H9 (cell line): ENCODE results near the gene STX8. TPM values are rescaled to one million over a fixed set of nuclear protein-coding genes. Genes with fewer than 3 reads are reported as not detected.

Experiments used
- DNase-seq: peaks from one replicate; pipeline ENCODE4 v3.0.0-alpha.2; 2017
- H2AFZ ChIP-seq: one replicate; pipeline ENCODE4 v1.6.1; 2013; ENCODE audit warnings: mild to moderate bottlenecking, low read length, control low read depth, moderate library complexity
- H2AK5ac ChIP-seq: 2 replicates; pipeline ENCODE4 v1.6.1; 2013; ENCODE audit warnings: low read length, control low read depth, mixed read lengths; ENCODE audit not compliant: insufficient read length
- H2BK120ac ChIP-seq: one replicate; pipeline ENCODE4 v1.6.1; 2013; ENCODE audit warnings: low read depth, mild to moderate bottlenecking, low read length, control low read depth, inconsistent platforms; ENCODE audit not compliant: poor library complexity, severe bottlenecking
- H2BK12ac ChIP-seq: 2 replicates; pipeline ENCODE4 v1.6.1; 2013; ENCODE audit warnings: low read length, control low read depth, mixed read lengths, low read depth; ENCODE audit not compliant: insufficient read length
- H2BK15ac ChIP-seq: 2 replicates; pipeline ENCODE4 v1.6.1; 2013; ENCODE audit warnings: low read depth, low read length, control low read depth
- H2BK20ac ChIP-seq: one replicate; pipeline ENCODE4 v1.6.1; 2013; ENCODE audit warnings: low read depth, mild to moderate bottlenecking, low read length, control low read depth, inconsistent platforms; ENCODE audit not compliant: poor library complexity, severe bottlenecking
- H2BK5ac ChIP-seq: 2 replicates; pipeline ENCODE4 v1.6.1; 2013; ENCODE audit warnings: low read length, control low read depth, mixed read lengths; ENCODE audit not compliant: insufficient read length
- H3K14ac ChIP-seq: 2 replicates; pipeline ENCODE4 v1.6.1; 2013; ENCODE audit warnings: low read length, control low read depth; ENCODE audit not compliant: insufficient read depth
- H3K18ac ChIP-seq: 2 replicates; pipeline ENCODE4 v1.6.1; 2013; ENCODE audit warnings: low read depth, mild to moderate bottlenecking, mixed read lengths, low read length, control low read depth; ENCODE audit not compliant: insufficient read length
- H3K23ac ChIP-seq: 2 replicates; pipeline ENCODE4 v1.6.1; 2013; ENCODE audit warnings: low read length, control low read depth, mixed read lengths, low read depth; ENCODE audit not compliant: insufficient read length
- H3K23me2 ChIP-seq: 2 replicates; pipeline ENCODE4 v1.6.1; 2013; ENCODE audit warnings: low read depth, mild to moderate bottlenecking, mixed read lengths, low read length, control low read depth; ENCODE audit not compliant: insufficient read length, poor library complexity, severe bottlenecking
- H3K27ac ChIP-seq: 2 replicates; pipeline ENCODE4 v1.5.1; 2013; ENCODE audit warnings: low read length, control low read depth, mixed read lengths, low read depth; ENCODE audit not compliant: insufficient read length
- H3K27me3 ChIP-seq: 2 replicates; pipeline ENCODE4 v1.6.1; 2013; ENCODE audit warnings: low read length, control low read depth, inconsistent platforms; ENCODE audit not compliant: insufficient read depth
- H3K4ac ChIP-seq: 2 replicates; pipeline ENCODE4 v1.6.1; 2013; ENCODE audit warnings: low read depth, mild to moderate bottlenecking, control low read depth, inconsistent platforms, low read length, moderate library complexity
- H3K4me1 ChIP-seq: 2 replicates; pipeline ENCODE4 v1.6.1; 2013; ENCODE audit warnings: low read length, control low read depth, inconsistent platforms; ENCODE audit not compliant: insufficient read depth
- H3K4me2 ChIP-seq: 2 replicates; pipeline ENCODE4 v1.6.1; 2013; ENCODE audit warnings: low read length, control low read depth, mixed read lengths; ENCODE audit not compliant: insufficient read length, insufficient read depth
- H3K56ac ChIP-seq: 2 replicates; pipeline ENCODE4 v1.6.1; 2013; ENCODE audit warnings: low read depth, mild to moderate bottlenecking, mixed read lengths, low read length, control low read depth; ENCODE audit not compliant: insufficient read length
- H3K79me1 ChIP-seq: 2 replicates; pipeline ENCODE4 v1.6.1; 2013; ENCODE audit warnings: low read depth, mild to moderate bottlenecking, moderate library complexity, low read length, control low read depth, inconsistent platforms; ENCODE audit not compliant: insufficient read depth, poor library complexity, severe bottlenecking
- H3K79me2 ChIP-seq: 2 replicates; pipeline ENCODE4 v1.6.1; 2013; ENCODE audit warnings: low read length, control low read depth, inconsistent platforms; ENCODE audit not compliant: insufficient read depth
- H3K9ac ChIP-seq: 2 replicates; pipeline ENCODE4 v1.6.1; 2013; ENCODE audit warnings: low read length, control low read depth, mixed read lengths; ENCODE audit not compliant: insufficient read length; ENCODE audit errors: extremely low read depth
- H3K9me3 ChIP-seq: one replicate; pipeline ENCODE4 v1.6.1; 2013; ENCODE audit warnings: low read depth, low read length, inconsistent platforms; ENCODE audit not compliant: control insufficient read depth
- H3T11ph ChIP-seq: one replicate; pipeline ENCODE4 v1.6.1; 2013; ENCODE audit warnings: mild to moderate bottlenecking, low read length, control low read depth, inconsistent platforms
- H4K20me1 ChIP-seq: one replicate; pipeline ENCODE4 v1.6.1; 2013; ENCODE audit not compliant: control insufficient read depth, insufficient read length, insufficient read depth
- H4K5ac ChIP-seq: 2 replicates; pipeline ENCODE4 v1.6.1; 2013; ENCODE audit warnings: low read depth, mild to moderate bottlenecking, mixed read lengths, low read length, control low read depth; ENCODE audit not compliant: insufficient read length
- H4K8ac ChIP-seq: replicated peaks from 2 replicates; pipeline ENCODE4 v1.6.1; 2013; ENCODE audit warnings: low read length, control low read depth, mixed read lengths, low read depth; ENCODE audit not compliant: insufficient read length
- H4K91ac ChIP-seq: 2 replicates; pipeline ENCODE4 v1.6.1; 2013; ENCODE audit warnings: low read depth, mild to moderate bottlenecking, moderate library complexity, mixed read lengths, low read length, control low read depth; ENCODE audit not compliant: insufficient read length
- H3K27ac Mint-ChIP-seq, 3 experiments: 2 replicates in 2 of 3; 3 replicates in 1 of 3; pipeline ENCODE4 v1.8.0; 2020 to 2021; ENCODE audit warnings: mixed read lengths in 3 of 3, mild to moderate bottlenecking in 1 of 3, moderate library complexity in 1 of 3
- H3K27me3 Mint-ChIP-seq: 2 replicates; pipeline ENCODE4 v1.8.0; 2021; ENCODE audit warnings: low read depth, mild to moderate bottlenecking, moderate library complexity, mixed read lengths
- H3K36me3 Mint-ChIP-seq, 3 experiments: 2 replicates in 2 of 3; 3 replicates in 1 of 3; pipeline ENCODE4 v1.8.0; 2020 to 2021; ENCODE audit warnings: low read depth in 3 of 3, mixed read lengths in 3 of 3; ENCODE audit not compliant: insufficient read depth in 1 of 3
- H3K4me1 Mint-ChIP-seq, 2 experiments: 2 replicates each; pipeline ENCODE4 v1.8.0; 2020; ENCODE audit warnings: mixed read lengths in 2 of 2
- H3K4me3 Mint-ChIP-seq, 2 experiments: 2 replicates in 1 of 2; 3 replicates in 1 of 2; pipeline ENCODE4 v1.8.0; 2020 to 2021; ENCODE audit warnings: mild to moderate bottlenecking in 2 of 2, mixed read lengths in 2 of 2, moderate library complexity in 1 of 2
- H3K9me3 Mint-ChIP-seq, 2 experiments: 2 replicates in 1 of 2; 3 replicates in 1 of 2; pipeline ENCODE4 v1.8.0; 2020; ENCODE audit warnings: mild to moderate bottlenecking in 2 of 2, mixed read lengths in 2 of 2, moderate library complexity in 1 of 2
- CTCF ChIP-seq: fragments of 200-600 bp; sonication (generic); conservative IDR thresholded peaks from 3 replicates; pipeline ENCODE4 v1.8.0; 2021; ENCODE audit warnings: antibody characterized with exemption, mild to moderate bottlenecking
- WGBS: extraction: QIAGEN DNeasy Blood & Tissue Kit; methylation state at CpG from one replicate; pipeline ENCODE4 v1.1.7; 2013; ENCODE audit warnings: missing lambda C conversion rate, low lambda C conversion rate, mixed read lengths; ENCODE audit not compliant: insufficient read length; ENCODE audit errors: extremely low coverage; 5-methylcytosine and 5-hydroxymethylcytosine counted together
- total RNA-seq: library from RNA; stranded (reverse); gene quantifications from 2 replicates; pipeline ENCODE4 v1.2.1, GENCODE V29; 2021

The STX8 gene
- total RNA-seq, 1 experiment from 2014 or later = 55.1 TPM

GRCh38 chr17:9612006-9612405, 36.4 kb upstream of the STX8 start:
- no peak overlapping the region for H3K23ac ChIP-seq
- no peak overlapping the region for H2AFZ ChIP-seq
- no peak overlapping the region for H2BK12ac ChIP-seq
- no peaks in the 10 kb centered on the region for H4K20me1 ChIP-seq
- H2BK20ac ChIP-seq = no peak overlapping the region
- H3K4ac ChIP-seq = no peak overlapping the region
- H2BK15ac ChIP-seq = no peak overlapping the region
- H3K79me1 ChIP-seq = no peaks in the 10 kb centered on the region
- no peaks in the 10 kb centered on the region for H3K9me3 ChIP-seq
- no peak for DNase-seq
- H3K56ac ChIP-seq = no peak overlapping the region
- TF ChIP-seq CTCF = no peak
- H3K79me2 ChIP-seq = no peaks in the 10 kb centered on the region
- 0 out of 2 replicates have a peak, but pooled peaks cover 2% of the 10 kb centered on the region for H3K4me1 ChIP-seq
- no peak overlapping the region for H3K4me2 ChIP-seq
- no peak overlapping the region for H4K91ac ChIP-seq
- Mint-ChIP-seq H3K27me3 (peaks cover 8% of the 10 kb centered on the region), H3K9me3 (no peaks in the 10 kb centered on the region; a peak in 1 of 5 replicates), H3K4me3 (no peak overlapping the region), H3K27ac (no peak overlapping the region), H3K36me3 (no peaks in the 10 kb centered on the region), H3K4me1 (no peaks in the 10 kb centered on the region)
- H3K27me3 ChIP-seq = no peaks in the 10 kb centered on the region
- H3K14ac ChIP-seq = no peak overlapping the region
- no peak overlapping the region for H2BK120ac ChIP-seq
- no peaks in the 10 kb centered on the region for H3K23me2 ChIP-seq
- H3K9ac ChIP-seq = no peak overlapping the region
- no peak overlapping the region for H3T11ph ChIP-seq
- H4K5ac ChIP-seq = no peak overlapping the region
- H2AK5ac ChIP-seq = no peak overlapping the region
- H2BK5ac ChIP-seq = no peak overlapping the region
- no peak overlapping the region for H4K8ac ChIP-seq
- no CpG with 5 or more reads among the region's 9 CpGs for WGBS
- H3K18ac ChIP-seq = no peak overlapping the region
- H3K27ac ChIP-seq = no peak overlapping the region
